SU-DHL-6 (cell line): ENCODE results near the gene CDC37.

Source experiments
- CTCF ChIP-seq: fragments of 200-600 bp; sonication (generic); IDR thresholded peaks from one replicate; pipeline ENCODE4 v1.5.1; 2017; ENCODE audit warnings: antibody characterized with exemption, mild to moderate bottlenecking, low read length, moderate library complexity; ENCODE audit not compliant: insufficient read depth, poor library complexity, severe bottlenecking
- EZH2phosphoT487 ChIP-seq: fragments of 200-600 bp; sonication (generic), shearing (Covaris generic); conservative IDR thresholded peaks from 2 replicates; pipeline ENCODE4 v1.6.1; 2018; ENCODE audit warnings: mild to moderate bottlenecking, antibody characterized with exemption, low read length, moderate library complexity, mixed read lengths

- TF ChIP-seq CTCF (no peak), EZH2phosphoT487 (no peak)
Measured at GRCh38 chr19:10450853-10451609, 47.7 kb upstream of the CDC37 start.
